Dermis blood vessel endothelial cell (primary cell): ENCODE data around the gene LDLRAD4. TPM values are rescaled to one million over a fixed set of nuclear protein-coding genes. Genes with fewer than 3 reads are reported as not detected.

Experiments
- DNase-seq: peaks from one replicate; pipeline ENCODE4 v3.0.0; 2010
- total RNA-seq: library from RNA; depleted of rRNA; stranded (reverse); fragments of >200 nt; gene quantifications from 2 replicates; pipeline ENCODE4 v1.2.3, GENCODE V29; 2014

Gene LDLRAD4
- total RNA-seq, 1 donor from 2014 or later: 20.1 TPM

DNA sequence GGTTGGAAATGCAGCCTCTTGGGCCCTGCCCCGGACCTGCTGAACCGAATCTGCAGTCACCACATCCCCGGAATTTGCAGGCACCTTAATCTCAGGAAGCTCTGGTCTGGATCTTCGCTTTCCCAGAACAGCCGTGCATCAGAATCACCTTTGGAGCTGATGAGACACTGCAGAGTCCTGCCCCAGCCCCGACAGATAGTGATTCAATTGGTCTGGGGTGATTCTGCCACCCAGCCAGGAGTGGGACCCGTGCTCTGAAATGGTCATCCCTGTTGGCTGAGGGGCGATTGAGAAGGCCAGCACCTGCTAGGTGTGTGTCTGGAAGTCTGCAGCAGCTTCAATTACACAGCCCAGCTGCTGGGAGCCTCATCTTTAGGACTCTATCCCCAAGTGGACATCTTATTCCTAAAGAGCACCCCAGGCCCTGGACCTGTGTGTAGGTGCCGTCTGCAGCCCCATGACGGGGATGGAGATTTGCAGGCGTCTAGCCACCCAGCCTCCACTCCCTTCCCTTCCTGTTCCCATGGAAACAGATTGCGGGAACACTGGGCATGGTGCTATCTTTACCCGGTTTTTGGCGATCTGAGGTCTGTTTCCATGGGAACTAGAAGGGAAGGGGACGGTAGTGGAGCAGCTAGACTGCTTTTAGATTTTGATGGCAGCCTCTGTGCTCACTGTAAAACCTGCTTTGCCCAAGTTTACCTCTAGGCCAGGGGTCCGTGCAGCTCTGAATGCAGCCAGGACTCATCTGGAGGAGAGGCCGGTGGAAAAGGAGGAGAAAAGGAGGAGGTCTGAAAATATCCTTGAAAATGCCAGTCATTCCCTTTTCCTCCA, 156.1 kb downstream of the LDLRAD4 start:
- peak; percentile 61 for DNase-seq

GRCh38 chr18:13375302-13376255, 157.0 kb downstream of the LDLRAD4 start:
- peak; percentile 95 for DNase-seq

DNA sequence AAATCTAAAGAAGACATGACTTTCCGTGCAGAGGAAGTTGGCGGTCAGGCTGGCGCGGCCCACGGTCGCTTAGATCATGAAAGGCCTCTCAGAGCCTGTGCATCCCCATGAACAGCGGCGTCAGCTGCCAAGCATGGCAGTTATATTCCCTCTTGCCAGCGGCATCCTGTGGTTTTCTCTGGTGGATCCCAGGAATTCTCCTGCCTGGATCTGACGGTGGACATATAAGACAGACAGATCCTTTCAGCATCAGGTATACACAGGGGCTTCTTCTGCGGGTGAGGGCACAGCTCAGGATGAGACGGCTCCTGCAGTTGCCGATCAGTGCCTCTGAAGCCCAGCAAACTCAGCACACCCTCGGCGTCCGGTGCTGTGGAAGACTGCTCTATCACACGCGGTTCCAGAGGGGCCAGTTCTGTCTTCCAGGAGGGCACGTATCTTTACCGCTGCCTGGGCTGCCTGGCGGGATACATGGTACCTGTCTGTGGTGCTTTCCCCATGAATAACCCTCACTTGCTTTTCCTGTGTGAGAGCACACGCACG, 157.8 kb downstream of the LDLRAD4 start:
- no peak for DNase-seq

DNA sequence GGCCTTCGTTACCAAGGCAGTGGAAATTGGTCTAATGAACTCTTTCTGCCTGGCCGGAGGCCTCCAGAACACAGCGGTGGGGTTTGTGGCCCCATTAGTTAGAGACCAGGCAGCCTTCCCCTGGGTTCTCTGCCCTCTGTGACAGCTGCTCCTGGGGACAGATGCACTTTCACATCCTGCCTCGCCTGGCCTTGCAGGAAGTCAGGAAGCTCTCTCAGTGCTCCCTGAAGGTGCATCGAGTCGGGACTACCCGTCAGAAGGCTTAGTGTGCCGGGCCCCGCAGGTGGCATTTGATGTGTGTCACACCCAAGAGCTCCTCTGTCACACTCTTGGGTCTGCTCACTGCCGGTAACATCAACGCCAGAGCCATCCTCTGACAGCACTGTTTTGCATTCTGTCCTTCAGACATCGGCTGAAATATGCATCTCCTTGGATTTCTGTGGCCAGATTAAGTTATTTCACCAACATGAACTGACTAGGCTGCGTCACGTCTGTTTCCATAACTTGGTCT, 158.3 kb downstream of the LDLRAD4 start:
- no peak for DNase-seq

GRCh38 chr18:13377496-13377895, 158.9 kb downstream of the LDLRAD4 start:
- peak; percentile 20 for DNase-seq

DNA sequence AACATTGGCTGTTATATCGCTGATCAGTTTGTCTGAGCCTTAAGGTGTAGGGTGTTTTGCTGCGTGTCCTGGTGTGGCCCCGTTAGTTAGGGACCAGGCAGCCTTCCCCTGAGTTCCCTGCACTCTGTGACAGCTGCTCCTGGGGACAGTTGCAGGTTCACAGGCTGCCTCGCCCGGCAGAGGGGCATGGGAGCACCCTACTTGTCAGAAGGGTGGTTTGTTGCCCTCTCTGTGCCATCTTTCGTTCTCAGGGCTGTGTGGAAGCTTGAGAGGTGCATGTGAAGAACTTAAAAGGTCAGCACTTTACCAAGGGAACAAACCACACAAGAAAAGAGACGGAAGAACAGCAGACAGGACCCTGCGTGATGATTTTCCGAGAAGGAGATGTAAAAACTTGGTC, 159.6 kb downstream of the LDLRAD4 start:
- DNase-seq: no peak

- no peak for DNase-seq
Measured at GRCh38 chr18:13379062-13379865, 160.7 kb downstream of the LDLRAD4 start.

DNA sequence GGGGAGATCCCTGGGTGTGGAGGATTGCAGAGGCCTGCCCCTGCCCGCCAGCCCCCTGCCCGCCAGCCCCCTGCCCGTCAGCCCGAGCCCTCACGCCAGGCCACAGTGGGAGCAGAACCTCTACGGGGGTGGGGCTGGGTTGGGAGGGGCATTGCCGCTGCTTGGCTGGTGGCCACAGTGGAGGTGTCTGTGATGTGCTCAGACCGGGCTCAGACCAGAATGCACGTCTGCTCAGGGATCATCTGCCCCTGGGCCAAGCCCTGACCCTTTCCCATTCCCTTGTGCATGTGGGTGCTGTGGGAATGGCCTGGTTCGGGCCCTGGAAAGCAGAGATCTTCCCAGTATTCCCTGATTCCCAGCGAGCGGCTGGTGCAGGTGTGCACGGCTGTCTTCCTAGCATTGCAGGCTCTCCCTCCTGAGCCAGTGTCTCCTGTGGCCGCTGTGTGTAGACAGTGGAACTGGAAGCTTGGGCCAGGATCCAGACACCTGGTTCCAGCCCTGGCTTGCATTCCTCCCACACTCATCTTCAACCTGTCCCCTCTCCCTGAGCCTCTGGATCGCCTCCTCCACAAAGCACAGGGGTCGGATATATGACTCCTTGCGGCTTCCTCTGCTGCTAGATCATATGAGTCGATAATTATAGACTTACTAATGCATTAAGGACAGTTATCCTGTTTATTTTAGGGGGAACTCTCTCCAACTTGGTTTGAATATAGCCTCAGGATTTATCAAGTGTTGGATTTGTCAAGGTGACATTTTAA, 161.6 kb downstream of the LDLRAD4 start:
- peak; percentile 66 for DNase-seq

DNA sequence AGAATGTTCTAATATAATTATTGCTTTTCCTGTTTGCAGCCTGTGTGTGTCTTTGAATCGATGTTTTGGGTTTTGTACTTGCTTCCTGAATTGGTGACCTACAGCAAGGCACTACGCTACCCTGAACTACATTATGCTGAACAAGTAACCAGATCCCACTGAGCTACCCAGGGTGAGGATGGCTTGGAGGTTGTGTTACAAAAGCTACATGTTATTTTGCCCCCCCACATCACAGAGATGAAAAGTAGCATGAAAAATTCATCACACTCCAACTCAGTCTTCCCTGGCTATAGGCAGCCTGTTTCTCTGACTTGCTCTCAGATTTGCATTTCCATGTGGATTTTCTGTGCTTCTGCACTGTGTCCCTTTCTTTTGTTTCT, 162.1 kb downstream of the LDLRAD4 start:
- DNase-seq: peak; percentile 34

- DNase-seq: no peak
Measured at GRCh38 chr18:13381331-13381730, 162.8 kb downstream of the LDLRAD4 start.

- peak; percentile 86 for DNase-seq
Measured at GRCh38 chr18:13381944-13382365, 163.4 kb downstream of the LDLRAD4 start.

GRCh38 chr18:13382366-13382953, 163.9 kb downstream of the LDLRAD4 start:
- DNase-seq: peak; percentile 93

DNA sequence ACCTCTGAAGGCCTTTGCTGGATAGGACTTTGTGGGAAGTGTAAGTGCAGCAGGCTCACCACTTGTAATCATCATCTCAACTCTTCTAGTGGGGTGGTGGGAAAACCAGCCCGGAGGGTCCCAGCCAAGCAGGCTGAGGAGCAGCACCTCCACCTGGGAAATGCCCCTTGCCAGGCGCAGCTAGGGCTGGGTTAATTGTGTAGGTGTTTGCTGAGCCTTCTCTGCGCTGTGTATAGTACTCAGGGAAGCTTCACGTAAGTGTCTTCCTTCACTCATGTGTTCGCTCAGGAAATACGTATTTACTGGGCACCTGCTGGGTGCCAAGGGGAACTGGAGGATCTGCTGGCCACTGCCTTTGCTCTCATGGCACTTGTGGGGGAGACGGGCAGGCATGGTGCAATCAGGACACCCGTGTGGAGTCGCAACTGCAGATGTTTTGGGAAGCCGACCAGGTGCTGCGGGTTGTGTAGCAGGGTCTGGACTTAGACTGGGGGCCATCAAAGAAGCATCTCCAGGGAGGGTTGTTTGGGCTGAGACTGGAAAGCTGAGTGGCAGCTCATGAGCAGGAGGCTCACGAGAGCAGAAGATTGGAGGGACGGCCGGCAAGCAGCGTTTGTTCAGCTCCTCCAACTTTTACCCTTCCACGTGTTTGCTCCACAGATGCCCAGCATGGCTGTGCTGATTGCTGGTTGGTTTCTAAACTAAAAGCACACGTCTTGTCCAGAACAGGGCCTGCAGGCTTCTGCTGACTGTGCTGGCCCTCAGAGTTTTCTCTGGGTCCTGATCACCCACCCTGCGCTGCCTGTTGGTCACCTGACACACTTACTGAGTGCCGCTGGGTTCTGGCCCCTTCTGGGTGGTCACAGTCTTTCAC, 164.6 kb downstream of the LDLRAD4 start:
- no peak for DNase-seq

GRCh38 chr18:13386891-13387801, 168.6 kb downstream of the LDLRAD4 start:
- DNase-seq: no peak

DNA sequence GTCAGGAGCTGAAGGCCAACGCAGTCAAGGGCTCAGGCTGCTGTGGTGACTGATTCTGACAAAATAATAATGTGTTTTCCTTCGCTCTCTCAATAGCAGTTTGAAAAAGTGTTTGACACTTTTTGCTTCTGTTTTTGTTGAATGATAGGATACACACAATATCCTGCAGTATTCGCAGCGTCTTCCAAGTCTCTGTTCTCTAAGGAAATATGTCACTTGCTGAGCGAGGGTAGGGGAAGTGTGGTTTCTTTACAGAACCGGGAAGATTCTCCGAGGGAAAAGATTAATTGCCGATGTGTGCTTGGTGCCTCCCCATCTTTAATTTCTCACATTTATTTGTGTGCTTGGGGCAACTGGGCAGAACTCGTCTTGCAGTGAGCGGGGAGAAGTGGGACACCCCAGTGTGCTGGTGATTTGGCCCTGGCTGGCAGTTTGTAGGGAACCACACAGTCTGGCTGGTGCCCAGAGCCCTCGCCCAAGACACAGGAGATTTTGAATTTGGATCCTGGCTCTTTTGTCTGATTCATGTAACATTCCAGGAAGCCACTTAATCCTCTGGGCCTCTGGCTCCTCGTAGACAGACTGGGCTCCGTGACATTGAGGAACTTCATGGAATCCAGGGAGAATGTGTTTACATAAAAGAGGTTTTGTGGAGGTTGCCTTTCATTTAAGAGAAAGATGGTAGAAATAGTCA, 169.4 kb downstream of the LDLRAD4 start:
- DNase-seq: no peak

DNA sequence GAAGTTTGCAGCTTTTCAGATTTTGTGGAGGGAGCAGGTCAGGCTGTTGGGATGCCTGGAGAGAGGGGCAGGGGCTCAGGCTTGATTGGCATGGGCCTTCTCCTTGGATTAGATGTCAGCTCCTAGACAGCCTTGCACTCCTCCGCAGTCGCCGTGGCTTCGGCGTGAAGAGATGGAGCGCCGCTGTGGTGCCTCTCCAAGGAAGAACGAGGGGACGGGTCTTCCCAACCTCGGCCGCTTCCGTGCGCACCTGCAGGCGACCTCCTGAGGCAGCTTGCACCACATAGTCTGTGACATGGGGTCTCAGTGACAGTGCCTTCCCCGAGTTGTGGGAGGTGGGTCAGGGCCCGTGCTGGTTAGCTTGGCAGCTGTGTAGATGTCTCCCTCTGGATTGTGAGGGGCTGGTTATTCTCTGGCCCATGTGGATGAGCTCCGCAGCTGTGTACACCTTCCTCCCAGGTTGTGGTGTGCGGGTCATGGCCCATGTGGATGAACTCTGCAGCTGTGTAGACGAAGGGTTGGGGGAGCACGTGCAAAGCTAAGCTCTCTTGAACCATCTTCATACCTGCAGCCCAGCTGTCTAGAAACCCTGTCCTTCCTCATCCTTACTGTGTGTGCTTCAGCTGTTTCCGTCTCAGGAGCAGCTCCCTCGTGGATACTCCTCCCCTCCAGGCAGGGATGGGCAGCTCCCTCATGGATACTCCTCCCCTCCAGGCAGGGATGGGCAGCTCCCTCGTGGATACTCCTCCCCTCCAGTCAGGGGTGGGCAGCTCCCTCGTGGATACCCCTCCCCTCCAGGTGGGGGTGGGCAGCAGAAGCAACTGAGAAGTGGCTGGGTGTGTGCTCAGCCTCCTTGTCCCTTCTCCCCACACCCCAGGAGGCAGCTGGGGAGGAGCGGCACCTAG, 170.3 kb downstream of the LDLRAD4 start:
- no peak for DNase-seq
